Activated naive CD4-positive, alpha-beta T cell treated with Interleukin-2 at 50 U/mL for 16 hours (primary cell): ENCODE measurements around the gene ACAP2.
"Not testable (repeated sequence)": the region's sequence is repeated elsewhere in the genome, so short reads cannot be mapped to it uniquely, and the experiment has no call there.

Source experiments
- DNase-seq: peaks from one replicate; pipeline ENCODE4 v3.0.0-alpha.2; 2020

The ACAP2 gene

GRCh38 chr3:195240939-195241338 lies 201.9 kb downstream of the ACAP2 start:
- no peak for DNase-seq

- no peak for DNase-seq
Measured at GRCh38 chr3:195240171-195240701, 202.6 kb downstream of the ACAP2 start.

GRCh38 chr3:195239121-195239520 lies 203.7 kb downstream of the ACAP2 start:
- no peak for DNase-seq

GRCh38 chr3:195238586-195239118 lies 204.2 kb downstream of the ACAP2 start:
- no peak for DNase-seq

GRCh38 chr3:195238081-195238571 lies 204.7 kb downstream of the ACAP2 start:
- DNase-seq = no peak

DNA sequence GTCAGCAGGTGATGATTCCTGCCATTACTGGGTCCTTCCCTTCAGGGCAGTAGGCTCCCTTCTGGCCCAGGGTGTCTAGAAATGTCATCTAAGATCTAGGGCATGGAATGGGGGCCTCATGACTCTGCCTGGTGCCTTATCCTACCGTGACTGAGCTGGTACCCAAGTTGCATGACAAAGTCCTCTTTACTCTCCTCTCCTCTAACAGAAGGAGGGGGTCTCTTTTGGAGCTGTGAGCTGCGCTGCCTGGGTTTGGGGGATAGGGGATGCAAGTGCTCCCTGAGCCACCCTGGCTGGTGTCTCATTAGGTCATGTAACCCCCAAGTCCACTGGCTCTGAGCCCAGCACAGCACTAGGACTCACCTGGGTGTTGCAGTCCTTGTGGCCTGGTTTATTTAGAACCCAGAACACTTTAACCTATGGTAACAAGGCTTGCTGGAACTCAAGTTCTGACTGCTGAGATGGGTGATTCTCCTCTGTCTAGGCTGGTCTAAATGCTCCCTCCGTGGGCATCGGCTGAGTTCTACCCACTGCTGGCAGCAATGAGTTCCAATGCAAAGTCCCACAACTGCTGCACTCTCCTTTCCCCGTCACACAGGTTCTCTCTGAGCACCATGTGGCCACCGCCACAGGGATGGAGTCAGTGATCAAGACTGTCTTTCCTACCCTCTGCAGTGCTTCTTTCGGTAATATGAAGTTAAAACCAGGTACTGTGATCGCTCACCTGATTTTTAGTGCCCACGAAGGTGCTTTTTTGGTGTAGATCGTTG lies 205.8 kb downstream of the ACAP2 start:
- no peak for DNase-seq

GRCh38 chr3:195236076-195236798 lies 206.6 kb downstream of the ACAP2 start:
- DNase-seq = no peak

DNA sequence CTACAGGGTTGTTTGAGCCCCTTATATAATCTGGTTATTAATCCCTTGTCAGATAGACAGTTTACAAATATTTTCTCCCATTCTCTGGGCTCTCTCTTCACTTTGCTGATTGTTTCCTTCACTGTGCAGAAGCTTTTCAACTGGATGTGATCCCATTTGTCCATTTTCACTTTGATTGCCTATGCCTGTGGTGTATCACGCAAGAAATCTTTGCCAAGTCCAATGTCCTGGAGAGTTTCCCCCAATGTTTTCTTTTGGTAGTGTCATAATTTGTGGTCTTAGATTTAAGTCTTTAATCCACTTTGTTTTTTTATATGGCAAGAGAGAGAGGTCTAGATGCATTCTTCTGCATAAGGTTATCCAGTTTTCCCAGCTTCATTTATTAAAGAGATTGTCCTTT lies 212.6 kb downstream of the ACAP2 start:
- DNase-seq = no peak

GRCh38 chr3:195228886-195229285 lies 213.9 kb downstream of the ACAP2 start:
- DNase-seq = not testable (repeated sequence)

DNA sequence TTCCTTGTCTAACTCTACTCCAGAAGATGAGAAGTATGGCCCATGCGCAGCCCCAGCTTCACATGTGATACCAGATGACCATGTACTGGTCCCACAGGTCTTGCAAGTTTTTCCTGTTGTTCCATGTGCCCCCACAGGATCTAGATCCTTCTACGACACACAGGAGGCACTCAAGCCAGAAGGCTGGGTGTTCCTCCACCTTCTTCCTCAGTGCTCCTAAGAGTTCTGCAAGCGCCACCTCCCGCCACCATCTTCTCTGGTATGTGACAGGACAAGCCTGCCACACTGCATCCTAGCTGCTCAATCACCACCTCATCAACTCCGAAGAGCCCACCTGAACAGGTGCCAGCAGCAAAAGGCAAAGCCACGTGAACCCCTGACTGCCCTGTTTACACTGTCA lies 214.9 kb downstream of the ACAP2 start:
- no peak for DNase-seq

GRCh38 chr3:195226900-195227447 lies 215.8 kb downstream of the ACAP2 start:
- no peak for DNase-seq

DNA sequence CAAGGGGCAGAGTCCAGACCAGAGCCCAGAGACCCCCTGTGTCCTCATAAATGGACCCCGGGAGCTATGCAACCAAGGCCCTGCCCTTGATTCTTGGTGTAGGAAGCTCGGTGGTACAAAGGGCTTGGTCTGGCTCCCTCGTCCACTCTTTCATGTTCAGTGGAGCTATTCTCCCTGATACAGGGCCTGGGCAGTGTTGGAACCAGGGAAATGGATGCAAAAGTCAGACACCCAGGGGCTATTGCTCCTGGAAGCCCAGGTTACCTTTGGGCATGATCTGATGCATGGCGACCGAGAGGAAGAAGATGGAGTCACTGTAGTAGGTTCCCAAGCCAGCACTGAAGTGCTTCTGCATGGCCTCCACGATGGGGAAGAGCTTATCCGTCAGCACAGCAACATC lies 216.4 kb downstream of the ACAP2 start:
- no peak for DNase-seq

- DNase-seq = no peak
Measured at GRCh38 chr3:195224980-195225580, 217.7 kb downstream of the ACAP2 start.
